Right lobe of liver (tissue), 6 donors: ENCODE results near the gene AGTPBP1. TPM values are rescaled to one million over a fixed set of nuclear protein-coding genes. Genes with fewer than 3 reads are reported as not detected.

Experiments used
- ATAC-seq, 4 donors: fragments of 200-7000 bp; cut with Tn5 transposase; one replicate each; pipeline ENCODE4 v1.9.1; 2020; ENCODE audit warnings: mild to moderate bottlenecking in 4 of 4, moderate library complexity in 4 of 4
- DNase-seq, 3 donors: peaks; one replicate each; pipeline ENCODE4 v3.0.0-alpha.2; 2020
- H3K27ac ChIP-seq, 3 donors: fragments of 200-600 bp; one replicate each; pipeline ENCODE4 v1.8.0; 2022
- H3K27me3 ChIP-seq, 2 donors: fragments of 200-600 bp; one replicate each; pipeline ENCODE4 v1.8.0; 2022
- H3K36me3 ChIP-seq, 4 donors: fragments of 200-600 bp; sonication (generic) in 1 of 4; one replicate each; pipeline versions ENCODE4 v1.5.1 to v1.8.0; 2017 to 2022; ENCODE audit warnings: control low read depth in 1 of 4
- H3K4me1 ChIP-seq, 4 donors: fragments of 200-600 bp; sonication (generic) in 1 of 4; one replicate each; pipeline versions ENCODE4 v1.5.1 to v1.8.0; 2017 to 2022; ENCODE audit warnings: control low read depth in 1 of 4
- H3K4me3 ChIP-seq, 3 donors: fragments of 200-600 bp; one replicate each; pipeline ENCODE4 v1.8.0; 2022
- H3K9me3 ChIP-seq, 4 donors: fragments of 200-600 bp; sonication (generic) in 1 of 4; one replicate each; pipeline versions ENCODE4 v1.5.1 to v1.8.0; 2017 to 2022; ENCODE audit warnings: control low read depth in 1 of 4
- CTCF ChIP-seq, 4 donors: fragments of 200-600 bp in 3 of 4; fragments of 450-650 bp in 1 of 4; IDR thresholded peaks; one replicate each; pipeline versions ENCODE4 v1.5.1 to v1.8.0; 2016 to 2022; ENCODE audit warnings: antibody characterized with exemption in 4 of 4, mild to moderate bottlenecking in 2 of 4
- POLR2A ChIP-seq: fragments of 450-650 bp; IDR thresholded peaks from one replicate; pipeline ENCODE4 v1.6.1; 2017; ENCODE audit warnings: antibody characterized with exemption, mild to moderate bottlenecking
- WGBS: methylation state at CpG from one replicate; pipeline ENCODE4 v1.1.6; 2018; ENCODE audit warnings: low coverage, low lambda C conversion rate; ENCODE audit not compliant: insufficient coverage; ENCODE audit errors: missing lambda C conversion rate; 5-methylcytosine and 5-hydroxymethylcytosine counted together
- intact Hi-C, 2 donors: fragments of 100-400 bp; cut with DNase I; formaldehyde crosslinking; loops; one replicate each; pipeline versions ENCODE4 v1.11.2 to v1.14.1; 2022
- total RNA-seq, 6 experiments: library from RNA; depleted of rRNA in 2 of 6; stranded (reverse); fragments of >200 nt in 2 of 6; fragmentation: NEBNext Ultra II Directional in 3 of 6; extraction: Animal tissue kit (Norgen Biotek cat#: 25700) in 3 of 6; gene quantifications; one replicate each; pipeline versions ENCODE4 v1.1.0 to v1.2.4, GENCODE V29; 2016 to 2023
- donor health status: DM: no; HTN: yes; CAD: no.
- donor health status: DM: no; HTN: no; CAD: no.
- donor health status: DM: no; HTN: no; CAD: no.
- donor health status: DM: no; HTN: yes; CAD: no.
- donor health status: DM: no; HTN: yes; CAD: no.

AGTPBP1 gene
- total RNA-seq, 6 experiments from 2014 or later = 5.1 to 7.7 (median 6.5) TPM

GRCh38 chr9:85536076-85536475 is 205.7 kb downstream of the AGTPBP1 start:
- peak in 3 of 4 donors; percentile 28 to 62 (median 57) for ATAC-seq
- no peaks in the 10 kb centered on the region for H3K36me3 ChIP-seq
- no peak overlapping the region for H3K27ac ChIP-seq
- TF ChIP-seq POLR2A = no peak
- no peak for TF ChIP-seq CTCF (IDR thresholded peaks at IDR 0.05)
- no peaks in the 10 kb centered on the region for H3K9me3 ChIP-seq
- 37% methylated on average over 2 of the region's 2 CpGs for WGBS
- DNase-seq = no peak
- intact Hi-C loops = no loop called here
- no peaks in the 10 kb centered on the region for H3K4me1 ChIP-seq
- no peak overlapping the region for H3K4me3 ChIP-seq
- H3K27me3 ChIP-seq = no peaks in the 10 kb centered on the region

GRCh38 chr9:85534340-85534739 is 207.4 kb downstream of the AGTPBP1 start:
- ATAC-seq (peak; percentile 43 to 60 (median 46)), DNase-seq (no peak)
- Histone ChIP-seq H3K27ac (no peak overlapping the region), H3K9me3 (no peaks in the 10 kb centered on the region), H3K27me3 (no peaks in the 10 kb centered on the region), H3K36me3 (no peaks in the 10 kb centered on the region), H3K4me1 (no peaks in the 10 kb centered on the region), H3K4me3 (no peak overlapping the region)
- intact Hi-C loops = no loop called here
- WGBS = 50% methylated on average over 1 of the region's 8 CpGs
- TF ChIP-seq CTCF (IDR thresholded peaks at IDR 0.05) = no peak

- H3K27me3 ChIP-seq = no peaks in the 10 kb centered on the region
- no peaks in the 10 kb centered on the region for H3K4me1 ChIP-seq
- H3K27ac ChIP-seq = no peak overlapping the region
- intact Hi-C loops = no loop called here
- DNase-seq = no peak
- no peak for ATAC-seq
- H3K9me3 ChIP-seq = no peaks in the 10 kb centered on the region
- H3K36me3 ChIP-seq = no peaks in the 10 kb centered on the region
- H3K4me3 ChIP-seq = no peak overlapping the region
- 79% methylated on average over 4 of the region's 4 CpGs for WGBS
- TF ChIP-seq POLR2A (no peak), CTCF (IDR thresholded peaks at IDR 0.05) (no peak)
These were observed 208.2 kb downstream of the AGTPBP1 start for GRCh38 chr9:85533538-85533937.

GRCh38 chr9:85530721-85531120 is 211.0 kb downstream of the AGTPBP1 start:
- no peaks in the 10 kb centered on the region for H3K4me1 ChIP-seq
- 70% methylated on average over 3 of the region's 5 CpGs for WGBS
- ATAC-seq (no peak), DNase-seq (no peak)
- no peak overlapping the region for H3K4me3 ChIP-seq
- intact Hi-C loops = no loop called here
- H3K36me3 ChIP-seq = no peaks in the 10 kb centered on the region
- H3K27me3 ChIP-seq = no peaks in the 10 kb centered on the region
- TF ChIP-seq CTCF (IDR thresholded peaks at IDR 0.05) (no peak), POLR2A (no peak)
- H3K9me3 ChIP-seq = no peaks in the 10 kb centered on the region
- no peak overlapping the region for H3K27ac ChIP-seq

- intact Hi-C loops = no loop called here
- ATAC-seq (peak; percentile 46 to 62 (median 57)), DNase-seq (no peak)
- TF ChIP-seq POLR2A = no peak
- no peak for TF ChIP-seq CTCF (IDR thresholded peaks at IDR 0.05)
- Histone ChIP-seq H3K4me1 (no peaks in the 10 kb centered on the region), H3K9me3 (no peaks in the 10 kb centered on the region), H3K4me3 (no peak overlapping the region), H3K27ac (peak overlapping the region; percentile 3 to 65 (median 33)), H3K27me3 (no peaks in the 10 kb centered on the region), H3K36me3 (no peaks in the 10 kb centered on the region)
- 70% methylated on average over 2 of the region's 4 CpGs for WGBS
These were observed 213.1 kb downstream of the AGTPBP1 start for GRCh38 chr9:85528607-85529006.
